Peyer's patch (tissue), 4 donors: ENCODE results near the gene FARS2.

ENCODE experiments used
- POLR2A ChIP-seq, 2 donors: fragments of 450-650 bp; IDR thresholded peaks; one replicate each; pipeline ENCODE4 v1.5.1; 2017; ENCODE audit warnings: antibody characterized with exemption in 2 of 2, mild to moderate bottlenecking in 2 of 2, moderate library complexity in 2 of 2
- TF ChIP-seq, protein P1 (sequence below), 6 experiments: fragments of 450-650 bp in 4 of 6; fragments of 200-600 bp in 2 of 6; sonication (generic) in 1 of 6; IDR thresholded peaks; one replicate each; pipeline ENCODE4 v1.5.1; 2017 to 2019; ENCODE audit warnings: antibody characterized with exemption in 6 of 6, mild to moderate bottlenecking in 3 of 6, moderate library complexity in 1 of 6

DNA sequence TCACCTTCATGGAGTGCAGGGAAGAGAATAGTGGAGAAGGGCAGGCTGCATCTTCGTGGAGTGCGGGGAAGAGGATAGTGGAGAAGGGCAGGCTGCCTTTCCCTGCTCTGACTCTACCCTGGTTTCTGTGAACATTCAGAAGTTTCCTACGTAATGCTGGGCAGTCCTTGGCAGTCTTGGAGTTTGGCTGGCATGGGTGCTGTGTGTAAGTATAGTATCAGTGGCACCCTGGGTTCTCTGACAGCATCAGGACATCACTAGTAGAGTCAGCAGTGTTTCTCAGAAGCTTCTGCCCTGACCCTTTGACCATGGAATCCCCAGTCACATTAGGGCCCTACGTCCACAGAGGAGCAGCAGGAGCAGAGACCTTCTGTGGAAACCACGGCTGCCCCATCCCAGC, 392.5 kb downstream of the FARS2 start:
- TF ChIP-seq, protein P1, sequence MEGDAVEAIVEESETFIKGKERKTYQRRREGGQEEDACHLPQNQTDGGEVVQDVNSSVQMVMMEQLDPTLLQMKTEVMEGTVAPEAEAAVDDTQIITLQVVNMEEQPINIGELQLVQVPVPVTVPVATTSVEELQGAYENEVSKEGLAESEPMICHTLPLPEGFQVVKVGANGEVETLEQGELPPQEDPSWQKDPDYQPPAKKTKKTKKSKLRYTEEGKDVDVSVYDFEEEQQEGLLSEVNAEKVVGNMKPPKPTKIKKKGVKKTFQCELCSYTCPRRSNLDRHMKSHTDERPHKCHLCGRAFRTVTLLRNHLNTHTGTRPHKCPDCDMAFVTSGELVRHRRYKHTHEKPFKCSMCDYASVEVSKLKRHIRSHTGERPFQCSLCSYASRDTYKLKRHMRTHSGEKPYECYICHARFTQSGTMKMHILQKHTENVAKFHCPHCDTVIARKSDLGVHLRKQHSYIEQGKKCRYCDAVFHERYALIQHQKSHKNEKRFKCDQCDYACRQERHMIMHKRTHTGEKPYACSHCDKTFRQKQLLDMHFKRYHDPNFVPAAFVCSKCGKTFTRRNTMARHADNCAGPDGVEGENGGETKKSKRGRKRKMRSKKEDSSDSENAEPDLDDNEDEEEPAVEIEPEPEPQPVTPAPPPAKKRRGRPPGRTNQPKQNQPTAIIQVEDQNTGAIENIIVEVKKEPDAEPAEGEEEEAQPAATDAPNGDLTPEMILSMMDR (IDR thresholded peaks at IDR 0.05): no peak
- no peak for TF ChIP-seq POLR2A (IDR thresholded peaks at IDR 0.05)
